ENCODE data around the gene LRRFIP1.

LRRFIP1 gene

DNA sequence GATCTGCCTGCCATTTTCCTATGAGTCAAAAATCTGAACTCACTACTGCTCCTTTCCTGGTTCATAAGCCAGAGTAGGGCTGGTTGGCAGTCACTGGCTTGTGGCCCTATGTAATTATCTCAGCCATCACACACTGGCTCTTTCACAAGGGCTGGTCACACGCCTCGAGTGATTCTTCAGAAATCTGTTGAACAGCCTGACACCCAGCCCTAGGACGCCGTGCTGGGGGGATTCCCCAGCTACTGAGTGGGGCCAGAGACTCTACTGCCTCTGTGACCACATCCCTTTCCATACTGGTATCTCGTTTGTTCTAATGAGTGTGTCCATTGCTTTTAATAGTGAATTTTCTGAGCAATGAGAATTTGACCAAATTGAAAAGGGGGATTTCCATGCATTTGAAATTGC lies 125.4 kb downstream of the LRRFIP1 start:
- DNase-seq (ENCODE audit: low read depth) = no peak
- H3K4me3 ChIP-seq (ENCODE audit: low read depth, low read length) = no peak overlapping the region
- TF ChIP-seq, protein P1, sequence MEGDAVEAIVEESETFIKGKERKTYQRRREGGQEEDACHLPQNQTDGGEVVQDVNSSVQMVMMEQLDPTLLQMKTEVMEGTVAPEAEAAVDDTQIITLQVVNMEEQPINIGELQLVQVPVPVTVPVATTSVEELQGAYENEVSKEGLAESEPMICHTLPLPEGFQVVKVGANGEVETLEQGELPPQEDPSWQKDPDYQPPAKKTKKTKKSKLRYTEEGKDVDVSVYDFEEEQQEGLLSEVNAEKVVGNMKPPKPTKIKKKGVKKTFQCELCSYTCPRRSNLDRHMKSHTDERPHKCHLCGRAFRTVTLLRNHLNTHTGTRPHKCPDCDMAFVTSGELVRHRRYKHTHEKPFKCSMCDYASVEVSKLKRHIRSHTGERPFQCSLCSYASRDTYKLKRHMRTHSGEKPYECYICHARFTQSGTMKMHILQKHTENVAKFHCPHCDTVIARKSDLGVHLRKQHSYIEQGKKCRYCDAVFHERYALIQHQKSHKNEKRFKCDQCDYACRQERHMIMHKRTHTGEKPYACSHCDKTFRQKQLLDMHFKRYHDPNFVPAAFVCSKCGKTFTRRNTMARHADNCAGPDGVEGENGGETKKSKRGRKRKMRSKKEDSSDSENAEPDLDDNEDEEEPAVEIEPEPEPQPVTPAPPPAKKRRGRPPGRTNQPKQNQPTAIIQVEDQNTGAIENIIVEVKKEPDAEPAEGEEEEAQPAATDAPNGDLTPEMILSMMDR (conservative IDR thresholded peaks at IDR 0.05; ENCODE audit: low read depth, low read length) = no peak

DNA sequence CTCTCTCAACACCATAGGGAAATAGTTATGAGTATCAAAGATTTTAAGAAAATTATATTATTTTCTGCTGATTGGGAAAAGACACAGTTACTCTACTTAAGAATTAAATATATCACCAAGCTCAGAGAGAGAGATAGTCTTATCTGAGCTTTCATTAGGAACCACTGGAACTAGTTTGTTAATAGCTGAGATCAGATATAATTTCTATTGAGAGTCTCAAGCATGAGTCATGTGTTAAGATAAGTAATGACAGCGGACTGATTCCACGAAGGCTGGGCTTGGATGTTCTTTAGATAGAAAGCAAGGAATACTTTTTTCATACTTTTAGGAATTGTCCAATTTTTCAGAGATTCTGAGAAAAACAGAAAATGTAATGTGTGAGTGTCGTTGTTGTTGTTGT lies 126.8 kb downstream of the LRRFIP1 start:
- no peak overlapping the region for H3K4me3 ChIP-seq (ENCODE audit: low read depth, low read length)
- peak; percentile 47 for DNase-seq (ENCODE audit: low read depth)
- TF ChIP-seq, protein P1 (conservative IDR thresholded peaks at IDR 0.05; ENCODE audit: low read depth, low read length) = no peak

DNA sequence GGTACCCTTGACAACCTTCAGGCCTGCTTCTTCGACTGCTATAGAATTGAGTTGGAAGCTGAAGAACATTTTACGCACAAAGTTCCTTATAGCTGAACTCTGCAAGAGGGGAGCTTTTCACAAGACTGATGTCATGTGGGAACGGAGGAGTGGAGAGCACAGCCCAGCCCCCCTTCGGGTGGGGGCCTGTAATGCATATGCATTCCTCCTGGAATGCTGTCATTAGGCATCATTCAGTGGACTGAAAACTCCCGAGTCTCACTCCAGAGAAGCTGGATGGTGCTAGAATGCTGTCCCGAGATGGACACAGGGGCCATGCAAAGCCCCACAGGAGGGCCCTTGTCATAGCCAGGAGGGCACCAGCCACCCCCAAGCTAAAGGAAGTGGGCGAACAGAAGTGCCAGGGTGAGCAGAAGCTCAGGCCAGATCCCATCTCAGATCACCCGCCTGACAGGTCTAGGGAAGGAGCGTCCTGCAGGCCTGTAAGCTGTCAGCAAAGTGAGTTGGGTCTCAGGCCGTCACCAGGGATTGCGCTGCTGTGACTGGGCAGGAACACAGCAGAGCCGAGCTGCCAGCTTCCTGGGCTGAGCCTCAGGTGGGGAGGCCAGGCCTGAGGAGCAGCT lies 127.3 kb downstream of the LRRFIP1 start:
- TF ChIP-seq, protein P1 (conservative IDR thresholded peaks at IDR 0.05; ENCODE audit: low read depth, low read length) = no peak
- no peak for DNase-seq (ENCODE audit: low read depth)
- H3K4me3 ChIP-seq (ENCODE audit: low read depth, low read length) = no peak overlapping the region

DNA sequence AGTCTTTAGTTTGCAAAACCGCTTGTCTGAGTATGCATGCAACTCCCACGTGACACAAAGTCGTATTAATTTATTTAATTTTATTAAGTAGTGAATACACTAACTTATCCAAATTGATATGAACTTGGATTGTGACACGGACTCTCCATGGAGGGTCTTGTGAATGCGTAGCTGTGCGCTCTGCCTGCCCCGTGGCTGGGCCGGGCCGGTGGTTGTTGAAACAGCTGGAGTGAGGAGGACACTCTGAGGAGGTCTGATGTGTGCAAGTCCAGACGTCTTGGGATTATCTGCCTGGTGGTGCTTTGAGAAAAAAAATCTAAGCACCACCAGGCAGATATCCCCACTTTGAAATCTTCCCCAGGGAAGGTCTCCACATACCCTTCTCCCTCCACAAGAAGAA lies 130.2 kb downstream of the LRRFIP1 start:
- no peak overlapping the region for H3K4me3 ChIP-seq (ENCODE audit: low read depth, low read length)
- DNase-seq (ENCODE audit: low read depth) = no peak
- TF ChIP-seq, protein P1 (conservative IDR thresholded peaks at IDR 0.05; ENCODE audit: low read depth, low read length) = no peak

DNA sequence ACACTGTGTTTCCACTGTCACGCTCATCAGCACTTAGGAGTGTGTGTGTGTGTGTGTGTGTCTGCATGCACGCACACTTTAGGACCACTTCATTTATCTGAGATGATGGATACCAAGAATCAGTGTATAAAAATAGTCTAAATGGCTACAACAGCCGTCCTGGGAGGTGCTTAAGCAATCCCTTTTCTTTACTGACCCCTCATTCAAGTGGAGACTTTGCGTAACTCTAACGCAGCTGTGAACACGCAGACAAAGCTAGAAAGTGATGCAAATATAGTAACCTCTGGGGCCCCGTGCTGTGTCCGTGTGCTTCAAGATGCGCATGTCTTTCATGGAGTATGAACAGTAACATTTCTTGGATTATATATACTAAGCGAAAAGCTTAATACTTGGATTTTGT lies 130.8 kb downstream of the LRRFIP1 start:
- TF ChIP-seq, protein P1 (conservative IDR thresholded peaks at IDR 0.05; ENCODE audit: low read depth, low read length) = no peak
- no peak for DNase-seq (ENCODE audit: low read depth)
- H3K4me3 ChIP-seq (ENCODE audit: low read depth, low read length) = no peak overlapping the region

DNA sequence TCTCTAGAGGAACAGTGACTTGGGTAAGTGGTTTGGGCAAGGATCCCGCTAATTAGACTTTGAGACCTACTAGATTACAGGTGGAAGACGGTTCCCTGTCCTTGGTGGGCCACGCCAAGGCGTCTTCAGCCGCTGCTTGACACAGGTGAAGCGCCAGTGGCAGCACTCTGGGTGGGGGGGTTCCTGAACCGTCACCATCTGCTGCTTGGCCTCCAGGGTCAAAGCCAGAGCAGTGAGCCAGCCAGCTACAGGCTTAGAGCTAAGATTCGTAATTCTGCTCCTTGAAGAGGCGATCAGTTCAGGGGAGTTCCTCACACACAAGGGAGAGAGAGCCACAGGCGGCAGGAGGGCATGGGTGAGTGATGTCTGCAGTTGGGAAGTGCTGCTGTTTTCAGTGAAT lies 131.8 kb downstream of the LRRFIP1 start:
- no peak overlapping the region for H3K4me3 ChIP-seq (ENCODE audit: low read depth, low read length)
- TF ChIP-seq, protein P1 (conservative IDR thresholded peaks at IDR 0.05; ENCODE audit: low read depth, low read length) = no peak
- no peak for DNase-seq (ENCODE audit: low read depth)
